ENCODE data around the gene TSPAN13. TPM values are rescaled to one million over a fixed set of nuclear protein-coding genes. Genes with fewer than 3 reads are reported as not detected.

The TSPAN13 gene
- polyA plus RNA-seq, 1 donor: 74.1 TPM

DNA sequence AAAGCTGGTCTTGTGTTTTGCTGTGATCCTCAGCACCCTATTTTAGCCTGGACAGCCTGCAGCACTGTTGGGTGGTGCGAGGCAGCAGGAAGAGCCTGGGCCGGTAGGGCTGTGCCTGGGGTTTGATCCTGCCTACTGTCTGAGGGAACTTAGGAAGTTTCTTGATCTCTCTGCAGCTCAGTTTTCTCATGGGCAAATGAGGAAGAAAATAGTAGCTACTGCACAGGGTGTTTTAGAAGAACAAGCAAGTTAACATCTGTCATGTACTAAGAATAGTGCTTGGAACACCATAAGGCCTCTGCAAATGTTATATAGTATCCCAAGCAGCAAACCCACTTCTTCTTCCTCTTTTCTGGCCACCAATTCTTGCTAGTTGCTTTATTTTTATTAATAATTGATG, 63.3 kb downstream of the TSPAN13 start:
- no peak for DNase-seq

GRCh38 chr7:16817536-16817935, 64.0 kb downstream of the TSPAN13 start:
- DNase-seq: no peak

GRCh38 chr7:16818732-16819131, 65.2 kb downstream of the TSPAN13 start:
- no peak for DNase-seq

DNA sequence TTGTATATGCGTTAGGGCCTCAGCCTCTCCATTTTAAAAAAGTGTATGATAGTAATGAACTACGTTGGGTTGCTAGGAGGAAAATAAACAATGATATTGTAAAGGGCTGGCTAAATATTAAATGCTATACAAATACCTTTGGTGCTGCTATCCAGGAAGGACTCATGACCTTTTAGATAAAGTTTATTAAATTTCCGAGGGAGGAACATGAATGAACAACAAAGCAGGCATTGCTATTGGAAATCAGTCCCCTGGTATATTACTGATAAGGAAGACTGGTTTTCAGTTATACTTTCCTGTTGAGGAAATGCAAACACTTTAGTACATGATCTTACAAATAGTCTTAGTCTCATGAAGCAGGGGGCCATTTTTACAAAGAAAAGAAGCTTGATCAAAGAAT, 68.5 kb downstream of the TSPAN13 start:
- no peak for DNase-seq

- no peak for DNase-seq
These were observed 72.5 kb downstream of the TSPAN13 start for GRCh38 chr7:16826060-16826459.

- DNase-seq: no peak
These were observed 79.8 kb downstream of the TSPAN13 start for GRCh38 chr7:16833373-16833772.

Other genes with a start within 250 kb of the TSPAN13 start
- gene LRRC72, start 226.9 kb upstream of the TSPAN13 start, polyA plus RNA-seq (ENCODE audit: insufficient read length): not detected
- 22.8 TPM for gene ANKMY2, start 108.0 kb upstream of the TSPAN13 start, polyA plus RNA-seq (ENCODE audit: insufficient read length)
- gene BZW2, start 107.6 kb upstream of the TSPAN13 start, polyA plus RNA-seq (ENCODE audit: insufficient read length): 142 TPM
- 6.5 TPM for gene AGR2, start 51.2 kb downstream of the TSPAN13 start, polyA plus RNA-seq (ENCODE audit: insufficient read length)
- not detected for gene AGR3, start 128.2 kb downstream of the TSPAN13 start, polyA plus RNA-seq (ENCODE audit: insufficient read length)